ENCODE measurements around the gene SDR42E1.

SDR42E1 gene

DNA sequence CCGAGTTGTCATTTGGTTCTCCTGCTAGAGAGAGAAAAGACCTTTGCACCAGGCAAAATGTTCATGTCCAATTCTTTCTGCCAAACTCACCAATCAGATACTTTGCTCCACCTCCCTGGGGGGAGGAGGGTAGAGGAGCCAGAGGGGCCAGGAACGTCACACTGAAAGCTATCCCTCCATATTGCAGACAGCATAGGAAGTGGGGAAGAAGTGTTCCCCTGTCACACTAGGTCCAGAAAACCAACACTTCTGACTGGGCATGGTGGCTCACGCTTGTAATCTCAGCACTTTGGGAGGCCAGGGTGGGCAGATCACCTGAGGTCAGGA lies 33.3 kb upstream of the SDR42E1 start:
- no peaks in the 10 kb centered on the region for H3K36me3 ChIP-seq (ENCODE audit: insufficient read depth, low read length)
- H3K9me3 ChIP-seq (ENCODE audit: insufficient read depth, low read depth, low read length), result no peaks in the 10 kb centered on the region
- no peaks in the 10 kb centered on the region for H3K4me1 ChIP-seq (ENCODE audit: insufficient read depth, low read length, poor library complexity, severe bottlenecking)
- H4K20me1 ChIP-seq (ENCODE audit: insufficient read depth, low read length, poor library complexity, severe bottlenecking), result no peaks in the 10 kb centered on the region
- no peak for TF ChIP-seq EZH2phosphoT487 (IDR thresholded peaks at IDR 0.05; ENCODE audit: borderline replicate concordance)
- TF ChIP-seq, protein P1, sequence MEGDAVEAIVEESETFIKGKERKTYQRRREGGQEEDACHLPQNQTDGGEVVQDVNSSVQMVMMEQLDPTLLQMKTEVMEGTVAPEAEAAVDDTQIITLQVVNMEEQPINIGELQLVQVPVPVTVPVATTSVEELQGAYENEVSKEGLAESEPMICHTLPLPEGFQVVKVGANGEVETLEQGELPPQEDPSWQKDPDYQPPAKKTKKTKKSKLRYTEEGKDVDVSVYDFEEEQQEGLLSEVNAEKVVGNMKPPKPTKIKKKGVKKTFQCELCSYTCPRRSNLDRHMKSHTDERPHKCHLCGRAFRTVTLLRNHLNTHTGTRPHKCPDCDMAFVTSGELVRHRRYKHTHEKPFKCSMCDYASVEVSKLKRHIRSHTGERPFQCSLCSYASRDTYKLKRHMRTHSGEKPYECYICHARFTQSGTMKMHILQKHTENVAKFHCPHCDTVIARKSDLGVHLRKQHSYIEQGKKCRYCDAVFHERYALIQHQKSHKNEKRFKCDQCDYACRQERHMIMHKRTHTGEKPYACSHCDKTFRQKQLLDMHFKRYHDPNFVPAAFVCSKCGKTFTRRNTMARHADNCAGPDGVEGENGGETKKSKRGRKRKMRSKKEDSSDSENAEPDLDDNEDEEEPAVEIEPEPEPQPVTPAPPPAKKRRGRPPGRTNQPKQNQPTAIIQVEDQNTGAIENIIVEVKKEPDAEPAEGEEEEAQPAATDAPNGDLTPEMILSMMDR (conservative IDR thresholded peaks at IDR 0.05; ENCODE audit: low read length), result no peak
- no peaks in the 10 kb centered on the region for H3K9me2 ChIP-seq (replicated peaks; ENCODE audit: low read depth, low read length)
- no peak overlapping the region for H3K4me2 ChIP-seq (ENCODE audit: low read depth, low read length, poor library complexity, severe bottlenecking)
- no peaks in the 10 kb centered on the region for H3K27me3 ChIP-seq (ENCODE audit: insufficient read depth, low read length, poor library complexity, severe bottlenecking)
- H3K9ac ChIP-seq (ENCODE audit: low read depth, low read length, poor library complexity, severe bottlenecking), result no peak overlapping the region
- H2AFZ ChIP-seq (ENCODE audit: low read length), result no peak overlapping the region
- no peak overlapping the region for H3K4me3 ChIP-seq (ENCODE audit: low read length, poor library complexity, severe bottlenecking)
- H3F3A ChIP-seq (ENCODE audit: low read depth), result no peaks in the 10 kb centered on the region
- H3K79me2 ChIP-seq (ENCODE audit: insufficient read depth, low read length), result no peaks in the 10 kb centered on the region

GRCh38 chr16:82043680-82044584 lies 32.7 kb upstream of the SDR42E1 start:
- H3K4me3 ChIP-seq (ENCODE audit: low read length, poor library complexity, severe bottlenecking), result no peak overlapping the region
- H3K79me2 ChIP-seq (ENCODE audit: insufficient read depth, low read length), result no peaks in the 10 kb centered on the region
- H3K9ac ChIP-seq (ENCODE audit: low read depth, low read length, poor library complexity, severe bottlenecking), result no peak overlapping the region
- H3F3A ChIP-seq (ENCODE audit: low read depth), result no peaks in the 10 kb centered on the region
- H3K36me3 ChIP-seq (ENCODE audit: insufficient read depth, low read length), result no peaks in the 10 kb centered on the region
- H3K9me2 ChIP-seq (replicated peaks; ENCODE audit: low read depth, low read length), result no peaks in the 10 kb centered on the region
- H3K4me1 ChIP-seq (ENCODE audit: insufficient read depth, low read length, poor library complexity, severe bottlenecking), result no peaks in the 10 kb centered on the region
- H3K4me2 ChIP-seq (ENCODE audit: low read depth, low read length, poor library complexity, severe bottlenecking), result no peak overlapping the region
- H3K9me3 ChIP-seq (ENCODE audit: insufficient read depth, low read depth, low read length), result no peaks in the 10 kb centered on the region
- H2AFZ ChIP-seq (ENCODE audit: low read length), result no peak overlapping the region
- TF ChIP-seq, protein P1 (conservative IDR thresholded peaks at IDR 0.05; ENCODE audit: low read length), result no peak
- no peak for TF ChIP-seq EZH2phosphoT487 (IDR thresholded peaks at IDR 0.05; ENCODE audit: borderline replicate concordance)
- H3K27me3 ChIP-seq (ENCODE audit: insufficient read depth, low read length, poor library complexity, severe bottlenecking), result no peaks in the 10 kb centered on the region
- no peaks in the 10 kb centered on the region for H4K20me1 ChIP-seq (ENCODE audit: insufficient read depth, low read length, poor library complexity, severe bottlenecking)

DNA sequence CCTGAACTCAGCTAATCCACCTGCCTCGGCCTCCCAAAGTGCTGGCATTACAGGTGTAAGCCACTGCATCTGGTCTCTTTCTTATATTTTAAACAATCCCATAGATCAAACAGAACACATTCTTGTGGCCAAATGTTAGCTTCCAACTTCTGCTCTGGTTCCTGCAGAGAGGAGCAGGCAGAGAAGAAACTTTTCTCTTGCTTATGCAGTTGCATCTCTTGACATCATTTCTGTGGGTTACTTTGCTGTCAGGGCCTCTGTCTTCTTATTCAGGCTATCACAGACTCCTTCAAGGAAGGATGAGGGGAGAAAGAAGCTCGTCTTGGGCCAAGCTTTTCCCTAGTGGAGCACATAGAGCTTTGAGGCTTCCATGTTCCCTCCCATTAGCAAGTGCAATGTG lies 31.6 kb upstream of the SDR42E1 start:
- H3K9ac ChIP-seq (ENCODE audit: low read depth, low read length, poor library complexity, severe bottlenecking), result no peak overlapping the region
- TF ChIP-seq, protein P1 (conservative IDR thresholded peaks at IDR 0.05; ENCODE audit: low read length), result no peak
- no peak for TF ChIP-seq EZH2phosphoT487 (IDR thresholded peaks at IDR 0.05; ENCODE audit: borderline replicate concordance)
- H2AFZ ChIP-seq (ENCODE audit: low read length), result no peak overlapping the region
- no peaks in the 10 kb centered on the region for H3K4me1 ChIP-seq (ENCODE audit: insufficient read depth, low read length, poor library complexity, severe bottlenecking)
- H3K79me2 ChIP-seq (ENCODE audit: insufficient read depth, low read length), result no peaks in the 10 kb centered on the region
- no peaks in the 10 kb centered on the region for H3K9me3 ChIP-seq (ENCODE audit: insufficient read depth, low read depth, low read length)
- H3K4me2 ChIP-seq (ENCODE audit: low read depth, low read length, poor library complexity, severe bottlenecking), result no peak overlapping the region
- no peak overlapping the region for H3K4me3 ChIP-seq (ENCODE audit: low read length, poor library complexity, severe bottlenecking)
- H3F3A ChIP-seq (ENCODE audit: low read depth), result no peaks in the 10 kb centered on the region
- H4K20me1 ChIP-seq (ENCODE audit: insufficient read depth, low read length, poor library complexity, severe bottlenecking), result no peaks in the 10 kb centered on the region
- no peaks in the 10 kb centered on the region for H3K27me3 ChIP-seq (ENCODE audit: insufficient read depth, low read length, poor library complexity, severe bottlenecking)
- no peaks in the 10 kb centered on the region for H3K36me3 ChIP-seq (ENCODE audit: insufficient read depth, low read length)
- H3K9me2 ChIP-seq (replicated peaks; ENCODE audit: low read depth, low read length), result no peaks in the 10 kb centered on the region
